ENCODE data around the gene ASIC4.

- TF ChIP-seq POLR2A (IDR thresholded peaks at IDR 0.05; ENCODE audit: low read depth) = no peak
- no peak for TF ChIP-seq CTCF (IDR thresholded peaks at IDR 0.05)
Observed at GRCh38 chr2:219514836-219515235, 554 bp downstream of the ASIC4 start.

All from esophagus muscularis mucosa (tissue), 3 donors.